ENCODE measurements around the gene ATXN7. TPM values are rescaled to one million over a fixed set of nuclear protein-coding genes. Genes with fewer than 3 reads are reported as not detected.

The ATXN7 gene
- total RNA-seq, 1 experiment from 2014 or later = 27.5 TPM

- Histone ChIP-seq H3K27ac (ENCODE audit: low read depth, low read length) (no peak overlapping the region), H3K27me3 (ENCODE audit: insufficient read depth, low read length) (no peaks in the 10 kb centered on the region), H3K4me1 (ENCODE audit: control insufficient read depth in 1 of 2, insufficient read depth in 2 of 2, low read length in 2 of 2) (0 out of 4 replicates have a peak, but pooled peaks cover 0 to 5% of the 10 kb centered on the region in 2 experiments), H3K36me3 (ENCODE audit: control insufficient read depth in 1 of 2, insufficient read depth in 2 of 2, low read length in 2 of 2) (no peaks in the 10 kb centered on the region), H3K79me2 (ENCODE audit: insufficient read depth, low read length) (peaks cover 29% of the 10 kb centered on the region), H4K20me1 (ENCODE audit: insufficient read depth) (peaks cover 8% of the 10 kb centered on the region; the same call in 1 of the 2 replicates), H3K9me3 (ENCODE audit: control insufficient read depth in 1 of 2, insufficient read depth in 1 of 2, low read depth in 1 of 2, low read length in 2 of 2) (no peaks in the 10 kb centered on the region), H3K9me2 (ENCODE audit: insufficient read depth) (no peaks in the 10 kb centered on the region), H3K9ac (ENCODE audit: low read length) (no peak overlapping the region), H3K4me2 (ENCODE audit: low read length) (no peak overlapping the region), H3K4me3 (replicated peaks in 1 of 2; ENCODE audit: low read depth in 1 of 2, low read length in 2 of 2) (no peak overlapping the region), H2AFZ (ENCODE audit: low read depth, low read length, poor library complexity, severe bottlenecking) (no peak overlapping the region)
- BruUV-seq (replicated peaks) = no TSS peak
- ChIA-PET POLR2A (no interaction called here), RAD21 (ENCODE audit: low non-redundant PET in 1 of 2, low total read pairs in 2 of 2, uncharacterized antibody in 2 of 2, unreplicated experiment in 2 of 2) (no interaction called here), CTCF (interaction anchor here (1.0 kb wide), 1 partner anchor 11 kb away, joined by 3 read pairs; no protein-coding TSS in a partner anchor)
- intact Hi-C loops (cut with micrococcal nuclease) = no loop called here
- TF ChIP-seq SP1 (IDR thresholded peaks at IDR 0.05; ENCODE audit: low read depth) (no peak), TCF7L2 (IDR thresholded peaks at IDR 0.05; ENCODE audit: borderline replicate concordance, extremely low read depth, insufficient read depth, insufficient read length) (no peak), EZH2 (IDR thresholded peaks at IDR 0.05) (no peak), EZH2phosphoT487 (IDR thresholded peaks at IDR 0.05; ENCODE audit: borderline replicate concordance) (no peak), EGR1 (IDR thresholded peaks at IDR 0.05; ENCODE audit: low read depth) (no peak), CEBPB (IDR thresholded peaks at IDR 0.05; ENCODE audit: low read depth) (no peak), ATF3 (IDR thresholded peaks at IDR 0.05) (no peak), JUND (IDR thresholded peaks at IDR 0.05) (no peak), POLR2AphosphoS5 (IDR thresholded peaks at IDR 0.05; ENCODE audit: low read depth, low read length) (no peak), YY1 (IDR thresholded peaks at IDR 0.05; ENCODE audit: extremely low read depth, insufficient replicate concordance, low read depth, low read length) (no peak), CBX3 (IDR thresholded peaks at IDR 0.05; ENCODE audit: low read depth) (no peak), FOSL1 (IDR thresholded peaks at IDR 0.05; ENCODE audit: low read depth) (no peak), SIN3A (IDR thresholded peaks at IDR 0.05; ENCODE audit: low read depth) (no peak), SRF (IDR thresholded peaks at IDR 0.05; ENCODE audit: low read depth) (no peak), CTCF (IDR thresholded peaks at IDR 0.05 in 2 of 3, conservative IDR thresholded peaks at IDR 0.05 in 1 of 3; ENCODE audit: borderline replicate concordance in 1 of 3, insufficient read depth in 1 of 3, low read depth in 2 of 3, low read length in 2 of 3) (no peak), ZNF274 (IDR thresholded peaks at IDR 0.05; ENCODE audit: low read depth, low read length) (no peak)
- TF ChIP-seq, protein P1, sequence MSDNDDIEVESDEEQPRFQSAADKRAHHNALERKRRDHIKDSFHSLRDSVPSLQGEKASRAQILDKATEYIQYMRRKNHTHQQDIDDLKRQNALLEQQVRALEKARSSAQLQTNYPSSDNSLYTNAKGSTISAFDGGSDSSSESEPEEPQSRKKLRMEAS (IDR thresholded peaks at IDR 0.05) = no peak
- TF ChIP-seq, protein P2, sequence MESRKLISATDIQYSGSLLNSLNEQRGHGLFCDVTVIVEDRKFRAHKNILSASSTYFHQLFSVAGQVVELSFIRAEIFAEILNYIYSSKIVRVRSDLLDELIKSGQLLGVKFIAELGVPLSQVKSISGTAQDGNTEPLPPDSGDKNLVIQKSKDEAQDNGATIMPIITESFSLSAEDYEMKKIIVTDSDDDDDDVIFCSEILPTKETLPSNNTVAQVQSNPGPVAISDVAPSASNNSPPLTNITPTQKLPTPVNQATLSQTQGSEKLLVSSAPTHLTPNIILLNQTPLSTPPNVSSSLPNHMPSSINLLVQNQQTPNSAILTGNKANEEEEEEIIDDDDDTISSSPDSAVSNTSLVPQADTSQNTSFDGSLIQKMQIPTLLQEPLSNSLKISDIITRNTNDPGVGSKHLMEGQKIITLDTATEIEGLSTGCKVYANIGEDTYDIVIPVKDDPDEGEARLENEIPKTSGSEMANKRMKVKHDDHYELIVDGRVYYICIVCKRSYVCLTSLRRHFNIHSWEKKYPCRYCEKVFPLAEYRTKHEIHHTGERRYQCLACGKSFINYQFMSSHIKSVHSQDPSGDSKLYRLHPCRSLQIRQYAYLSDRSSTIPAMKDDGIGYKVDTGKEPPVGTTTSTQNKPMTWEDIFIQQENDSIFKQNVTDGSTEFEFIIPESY (IDR thresholded peaks at IDR 0.05; ENCODE audit: extremely low read depth, insufficient replicate concordance, low read length) = no peak
- no peak for DNase-seq (ENCODE audit: low read depth, low spot score)
- no peak for ATAC-seq
Observed at GRCh38 chr3:63973406-63973805, 109.7 kb downstream of the ATXN7 start.

Data from HCT116 (cell line).